Parathyroid adenoma (tissue), 2 donors: ENCODE results near the gene RLBP1.

ENCODE experiments used
- H2AFZ ChIP-seq: fragments of 300-600 bp; sonication (generic); one replicate; pipeline ENCODE4 v1.7.0; 2017; ENCODE audit warnings: antibody characterized with exemption, mild to moderate bottlenecking
- H3K27ac ChIP-seq: fragments of 300-600 bp; sonication (generic); one replicate; pipeline ENCODE4 v1.7.0; 2017
- H3K27me3 ChIP-seq: fragments of 300-600 bp; sonication (generic); one replicate; pipeline ENCODE4 v1.7.0; 2017; ENCODE audit warnings: low read length; ENCODE audit not compliant: control insufficient read depth, insufficient read depth
- H3K36me3 ChIP-seq: fragments of 300-600 bp; sonication (generic); one replicate; pipeline ENCODE4 v1.7.0; 2017; ENCODE audit warnings: low read length; ENCODE audit not compliant: control insufficient read depth, insufficient read depth
- H3K4me1 ChIP-seq: fragments of 300-600 bp; sonication (generic); one replicate; pipeline ENCODE4 v1.7.0; 2017; ENCODE audit warnings: control low read depth
- H3K4me2 ChIP-seq: fragments of 300-600 bp; sonication (generic); one replicate; pipeline ENCODE4 v1.7.0; 2017; ENCODE audit warnings: low read length
- H3K4me3 ChIP-seq: fragments of 300-600 bp; sonication (generic); one replicate; pipeline ENCODE4 v1.7.0; 2017; ENCODE audit warnings: low read depth, low read length
- H3K79me2 ChIP-seq: fragments of 300-600 bp; sonication (generic); one replicate; pipeline ENCODE4 v1.7.0; 2017; ENCODE audit warnings: control low read depth
- H3K9ac ChIP-seq: fragments of 300-600 bp; sonication (generic); one replicate; pipeline ENCODE4 v1.7.0; 2017; ENCODE audit warnings: mild to moderate bottlenecking
- H3K9me3 ChIP-seq: fragments of 300-600 bp; sonication (generic); one replicate; pipeline ENCODE4 v1.7.0; 2017; ENCODE audit warnings: low read length; ENCODE audit not compliant: control insufficient read depth
- TF ChIP-seq, protein P1 (sequence below): fragments of 300-600 bp; sonication (generic); IDR thresholded peaks from one replicate; pipeline ENCODE4 v1.7.0; 2017; ENCODE audit warnings: antibody characterized with exemption, mild to moderate bottlenecking
- donor health status: primary hyperparathyroidism.

RLBP1 gene

DNA sequence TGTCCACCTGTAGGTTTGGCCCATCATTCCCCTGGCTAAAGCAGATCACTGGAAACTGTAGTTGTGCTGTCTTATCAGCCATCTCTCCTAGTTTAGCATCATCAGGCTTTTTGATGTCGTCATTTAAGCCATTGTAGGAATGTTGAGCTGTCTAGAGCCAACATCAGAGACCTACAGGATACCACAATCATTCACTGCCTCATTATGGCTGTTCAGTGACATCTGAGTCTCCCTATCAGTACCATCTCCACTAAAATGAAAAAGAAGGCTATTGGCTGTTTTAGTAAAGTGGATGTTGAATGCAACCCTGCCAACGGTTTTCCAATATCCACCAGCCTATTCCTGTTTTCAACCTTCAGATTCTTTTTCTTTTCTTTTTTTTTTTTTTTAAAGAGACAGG is 29.2 kb downstream of the RLBP1 start:
- H3K27ac ChIP-seq = no peak overlapping the region
- TF ChIP-seq, protein P1, sequence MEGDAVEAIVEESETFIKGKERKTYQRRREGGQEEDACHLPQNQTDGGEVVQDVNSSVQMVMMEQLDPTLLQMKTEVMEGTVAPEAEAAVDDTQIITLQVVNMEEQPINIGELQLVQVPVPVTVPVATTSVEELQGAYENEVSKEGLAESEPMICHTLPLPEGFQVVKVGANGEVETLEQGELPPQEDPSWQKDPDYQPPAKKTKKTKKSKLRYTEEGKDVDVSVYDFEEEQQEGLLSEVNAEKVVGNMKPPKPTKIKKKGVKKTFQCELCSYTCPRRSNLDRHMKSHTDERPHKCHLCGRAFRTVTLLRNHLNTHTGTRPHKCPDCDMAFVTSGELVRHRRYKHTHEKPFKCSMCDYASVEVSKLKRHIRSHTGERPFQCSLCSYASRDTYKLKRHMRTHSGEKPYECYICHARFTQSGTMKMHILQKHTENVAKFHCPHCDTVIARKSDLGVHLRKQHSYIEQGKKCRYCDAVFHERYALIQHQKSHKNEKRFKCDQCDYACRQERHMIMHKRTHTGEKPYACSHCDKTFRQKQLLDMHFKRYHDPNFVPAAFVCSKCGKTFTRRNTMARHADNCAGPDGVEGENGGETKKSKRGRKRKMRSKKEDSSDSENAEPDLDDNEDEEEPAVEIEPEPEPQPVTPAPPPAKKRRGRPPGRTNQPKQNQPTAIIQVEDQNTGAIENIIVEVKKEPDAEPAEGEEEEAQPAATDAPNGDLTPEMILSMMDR = no peak
- H3K79me2 ChIP-seq = no peaks in the 10 kb centered on the region
- no peak overlapping the region for H3K4me3 ChIP-seq
- no peaks in the 10 kb centered on the region for H3K27me3 ChIP-seq
- H3K9me3 ChIP-seq = no peaks in the 10 kb centered on the region
- H3K4me1 ChIP-seq = peaks cover 4% of the 10 kb centered on the region
- H3K36me3 ChIP-seq = no peaks in the 10 kb centered on the region
- no peak overlapping the region for H2AFZ ChIP-seq
- H3K4me2 ChIP-seq = no peak overlapping the region
- no peak overlapping the region for H3K9ac ChIP-seq

DNA sequence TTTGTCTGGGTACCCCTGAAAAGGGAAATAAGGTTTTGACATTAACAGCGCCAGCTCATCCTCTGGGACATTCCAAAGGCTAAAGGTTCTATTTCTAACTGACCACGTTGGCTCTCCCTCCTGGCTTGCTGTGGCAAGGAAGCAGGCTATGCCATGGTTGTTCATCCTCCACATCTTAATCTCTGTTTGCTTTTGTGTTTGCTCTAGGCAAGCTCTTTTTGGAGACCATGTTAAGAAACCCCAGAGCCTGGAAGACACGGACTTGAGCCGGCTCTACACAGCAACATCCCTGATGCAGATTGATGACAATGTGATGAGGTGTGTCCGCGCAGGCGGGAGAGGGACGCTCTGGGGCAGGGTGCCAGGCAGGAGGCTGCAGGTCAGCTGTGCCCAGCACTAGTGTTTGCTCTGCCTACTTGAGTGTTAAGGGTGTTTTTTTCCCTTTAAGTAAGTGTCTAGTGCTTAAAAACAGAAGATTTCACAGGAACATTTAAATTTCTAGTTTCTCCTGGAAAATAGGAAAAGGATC is 33.3 kb downstream of the RLBP1 start:
- Histone ChIP-seq H3K4me2 (no peak overlapping the region), H3K4me1 (no peaks in the 10 kb centered on the region), H3K36me3 (no peaks in the 10 kb centered on the region), H3K4me3 (no peak overlapping the region), H3K79me2 (no peaks in the 10 kb centered on the region), H3K9ac (no peak overlapping the region), H3K27me3 (no peaks in the 10 kb centered on the region), H3K9me3 (no peaks in the 10 kb centered on the region), H3K27ac (no peak overlapping the region), H2AFZ (no peak overlapping the region)
- TF ChIP-seq, protein P1 = no peak

DNA sequence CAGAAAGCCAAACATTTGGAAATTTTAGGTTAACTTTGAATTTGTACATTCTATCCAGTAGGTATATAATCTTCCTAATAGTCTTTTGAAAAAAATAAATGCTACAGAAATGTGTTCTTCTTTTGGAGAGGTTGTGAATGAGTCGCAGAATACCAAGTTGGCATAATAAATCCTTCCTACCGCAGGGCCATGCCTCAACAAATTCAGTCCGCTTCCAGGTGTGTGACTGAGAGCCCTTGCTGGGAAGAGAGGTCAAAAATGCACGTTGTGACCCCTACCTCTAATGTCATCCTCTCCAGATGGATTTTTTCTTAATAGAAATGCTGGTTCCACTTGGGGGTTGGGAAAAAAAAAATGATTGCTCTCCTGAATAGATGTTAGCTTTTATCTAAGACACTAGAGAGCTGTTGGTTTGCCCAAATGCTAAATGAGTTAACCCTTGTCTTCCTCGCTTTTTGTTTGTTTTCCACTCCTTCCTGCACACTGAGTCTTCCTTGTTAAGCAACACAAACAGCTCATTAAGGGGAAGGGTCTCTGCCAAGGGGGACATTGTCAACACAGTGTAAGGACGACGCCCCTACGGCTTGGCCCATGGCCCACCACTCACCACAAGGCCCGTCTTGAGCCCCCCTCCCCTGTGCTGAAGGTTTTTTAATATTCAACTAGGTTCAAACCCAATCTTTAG is 33.9 kb downstream of the RLBP1 start:
- H3K4me3 ChIP-seq = no peak overlapping the region
- no peak overlapping the region for H3K4me2 ChIP-seq
- no peaks in the 10 kb centered on the region for H3K36me3 ChIP-seq
- H3K27ac ChIP-seq = no peak overlapping the region
- TF ChIP-seq, protein P1 = no peak
- no peaks in the 10 kb centered on the region for H3K79me2 ChIP-seq
- no peaks in the 10 kb centered on the region for H3K4me1 ChIP-seq
- H2AFZ ChIP-seq = no peak overlapping the region
- H3K9ac ChIP-seq = no peak overlapping the region
- no peaks in the 10 kb centered on the region for H3K27me3 ChIP-seq
- no peaks in the 10 kb centered on the region for H3K9me3 ChIP-seq

DNA sequence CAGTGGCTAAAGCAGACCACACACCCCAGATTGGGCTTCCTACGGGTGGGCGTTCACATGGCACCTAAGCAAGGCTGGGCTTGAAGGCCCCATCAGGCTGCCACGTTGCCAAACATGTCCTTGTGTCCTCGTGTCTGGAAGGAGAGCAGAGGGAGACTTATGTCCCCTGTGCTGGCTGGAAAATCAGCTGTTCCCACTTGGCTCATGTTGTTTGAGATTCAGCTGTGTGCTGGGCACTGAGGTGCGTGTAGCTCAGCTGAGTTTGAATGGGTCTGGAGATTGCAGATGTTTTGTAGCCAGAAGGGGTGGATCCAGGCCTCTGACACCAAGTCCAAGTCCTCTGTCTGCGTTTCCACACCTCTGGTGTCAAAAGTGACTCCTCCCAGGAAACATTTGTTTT is 34.6 kb downstream of the RLBP1 start:
- Histone ChIP-seq H3K27ac (no peak overlapping the region), H3K79me2 (no peaks in the 10 kb centered on the region), H3K9me3 (no peaks in the 10 kb centered on the region), H3K4me2 (no peak overlapping the region), H3K36me3 (no peaks in the 10 kb centered on the region), H3K4me3 (no peak overlapping the region), H3K4me1 (no peaks in the 10 kb centered on the region), H3K27me3 (no peaks in the 10 kb centered on the region), H3K9ac (no peak overlapping the region), H2AFZ (no peak overlapping the region)
- TF ChIP-seq, protein P1 = no peak
